GM18870 (cell line): Measurements from ENCODE around the gene TMEM8B.

Source experiments
- ATAC-seq: cut with Tn5 transposase; IDR thresholded peaks from one replicate; pipeline ENCODE4 v1.9.1; 2021; ENCODE audit warnings: moderate library complexity; ENCODE audit not compliant: unreplicated experiment

The TMEM8B gene

GRCh38 chr9:35829084-35829763 lies at the start of gene TMEM8B:
TSS of gene TMEM8B (plus strand) at chr9:35829228. CDS start at chr9:35829448, 220 bp downstream.
- ATAC-seq, result no peak

GRCh38 chr9:35781066-35781465 lies 48.0 kb upstream of the TMEM8B start:
- no peak for ATAC-seq

GRCh38 chr9:35783418-35783817 lies 45.6 kb upstream of the TMEM8B start:
- ATAC-seq, result no peak

GRCh38 chr9:35789541-35789940 lies 39.5 kb upstream of the TMEM8B start:
- ATAC-seq, result no peak

GRCh38 chr9:35790025-35790384 lies 39.0 kb upstream of the TMEM8B start:
- no peak for ATAC-seq

GRCh38 chr9:35790385-35791296 lies 38.4 kb upstream of the TMEM8B start:
- ATAC-seq, result no peak

- ATAC-seq, result no peak
These were observed 37.6 kb upstream of the TMEM8B start, which contains the start of gene NPR2 for GRCh38 chr9:35791297-35791921. TSS of gene NPR2 (plus strand) at chr9:35791591. CDS start at chr9:35792409, 818 bp downstream.

GRCh38 chr9:35792024-35792813 lies 36.8 kb upstream of the TMEM8B start:
- no peak for ATAC-seq

GRCh38 chr9:35792826-35793225 lies 36.2 kb upstream of the TMEM8B start:
- ATAC-seq, result no peak

GRCh38 chr9:35793461-35793860 lies 35.6 kb upstream of the TMEM8B start:
- no peak for ATAC-seq

GRCh38 chr9:35795695-35796094 lies 33.3 kb upstream of the TMEM8B start:
- ATAC-seq, result no peak

- ATAC-seq, result no peak
These were observed 31.5 kb upstream of the TMEM8B start for GRCh38 chr9:35797311-35798109.

- ATAC-seq, result peak; percentile 41
These were observed 30.2 kb upstream of the TMEM8B start for GRCh38 chr9:35798658-35799374.

- ATAC-seq, result no peak
These were observed 28.5 kb upstream of the TMEM8B start for GRCh38 chr9:35800530-35800929.

- ATAC-seq, result no peak
These were observed 27.5 kb upstream of the TMEM8B start for GRCh38 chr9:35801328-35802128.

GRCh38 chr9:35806101-35806500 lies 22.9 kb upstream of the TMEM8B start:
- no peak for ATAC-seq

- no peak for ATAC-seq
These were observed 20.6 kb upstream of the TMEM8B start for GRCh38 chr9:35808433-35808832.

GRCh38 chr9:35810122-35810521 lies 18.9 kb upstream of the TMEM8B start:
- ATAC-seq, result no peak
